ENCODE measurements around the gene SMARCA2. TPM values are rescaled to one million over a fixed set of nuclear protein-coding genes. Genes with fewer than 3 reads are reported as not detected.
A peak's percentile ranks its signal among the peaks of the same experiment; 100 is the strongest.

The SMARCA2 gene
- total RNA-seq, 1 donor, result 168 TPM

GRCh38 chr9:2015581-2016407 is 647 bp downstream of the SMARCA2 start:
- peak in 1 of 3 donors; percentile 32 for DNase-seq (ENCODE audit: low read depth in 2 of 3, low spot score in 2 of 3)

- peak in 2 of 3 donors; percentile 76 to 81 for DNase-seq (ENCODE audit: low read depth in 2 of 3, low spot score in 2 of 3)
Measured at GRCh38 chr9:2016408-2017330, 1.5 kb downstream of the SMARCA2 start.

- peak; percentile 74 to 94 (median 91) for DNase-seq (ENCODE audit: low read depth in 2 of 3, low spot score in 2 of 3)
Measured at GRCh38 chr9:2017331-2018161, 2.4 kb downstream of the SMARCA2 start.

GRCh38 chr9:2018162-2018643 is 3.1 kb downstream of the SMARCA2 start:
- no peak for DNase-seq (ENCODE audit: low read depth in 2 of 3, low spot score in 2 of 3)

GRCh38 chr9:2018764-2019558 is 3.8 kb downstream of the SMARCA2 start:
- DNase-seq (ENCODE audit: low read depth in 2 of 3, low spot score in 2 of 3), result no peak

- no peak for DNase-seq (ENCODE audit: low read depth in 2 of 3, low spot score in 2 of 3)
Measured at GRCh38 chr9:2019723-2020122, 4.6 kb downstream of the SMARCA2 start.

GRCh38 chr9:2021731-2022130 is 6.6 kb downstream of the SMARCA2 start:
- no peak for DNase-seq (ENCODE audit: low read depth in 2 of 3, low spot score in 2 of 3)

GRCh38 chr9:2022560-2022959 is 7.4 kb downstream of the SMARCA2 start:
- DNase-seq (ENCODE audit: low read depth in 2 of 3, low spot score in 2 of 3), result peak in 2 of 3 donors; percentile 57 to 88

GRCh38 chr9:2023042-2023441 is 7.9 kb downstream of the SMARCA2 start:
- DNase-seq (ENCODE audit: low read depth in 2 of 3, low spot score in 2 of 3), result no peak

GRCh38 chr9:2023532-2023931 is 8.4 kb downstream of the SMARCA2 start:
- DNase-seq (ENCODE audit: low read depth in 2 of 3, low spot score in 2 of 3), result peak in 1 of 3 donors; percentile 41

- DNase-seq (ENCODE audit: low read depth in 2 of 3, low spot score in 2 of 3), result peak in 1 of 3 donors; percentile 26
Measured at GRCh38 chr9:2024888-2025782, 10.0 kb downstream of the SMARCA2 start.

GRCh38 chr9:2026220-2026997 is 11.3 kb downstream of the SMARCA2 start:
- peak in 1 of 3 donors; percentile 49 for DNase-seq (ENCODE audit: low read depth in 2 of 3, low spot score in 2 of 3)

GRCh38 chr9:2027543-2028160 is 12.5 kb downstream of the SMARCA2 start:
- DNase-seq (ENCODE audit: low read depth in 2 of 3, low spot score in 2 of 3), result no peak

- DNase-seq (ENCODE audit: low read depth in 2 of 3, low spot score in 2 of 3), result no peak
Measured at GRCh38 chr9:2028888-2029287, 13.7 kb downstream of the SMARCA2 start.

- no peak for DNase-seq (ENCODE audit: low read depth in 2 of 3, low spot score in 2 of 3)
Measured at GRCh38 chr9:2029666-2030170, 14.6 kb downstream of the SMARCA2 start.

GRCh38 chr9:2032234-2032633 is 17.1 kb downstream of the SMARCA2 start:
- DNase-seq (ENCODE audit: low read depth in 2 of 3, low spot score in 2 of 3), result no peak

GRCh38 chr9:2036844-2037243 is 21.7 kb downstream of the SMARCA2 start:
- DNase-seq (ENCODE audit: low read depth in 2 of 3, low spot score in 2 of 3), result no peak

Measured in hematopoietic multipotent progenitor cell (in vitro differentiated cells).